HG02798 (cell line): ENCODE measurements around the gene CDT1.

Experiments used
- ATAC-seq: cut with Tn5 transposase; IDR thresholded peaks from one replicate; pipeline ENCODE4 v1.9.1; 2021; ENCODE audit warnings: mild to moderate bottlenecking; ENCODE audit not compliant: unreplicated experiment, poor library complexity

CDT1 gene

DNA sequence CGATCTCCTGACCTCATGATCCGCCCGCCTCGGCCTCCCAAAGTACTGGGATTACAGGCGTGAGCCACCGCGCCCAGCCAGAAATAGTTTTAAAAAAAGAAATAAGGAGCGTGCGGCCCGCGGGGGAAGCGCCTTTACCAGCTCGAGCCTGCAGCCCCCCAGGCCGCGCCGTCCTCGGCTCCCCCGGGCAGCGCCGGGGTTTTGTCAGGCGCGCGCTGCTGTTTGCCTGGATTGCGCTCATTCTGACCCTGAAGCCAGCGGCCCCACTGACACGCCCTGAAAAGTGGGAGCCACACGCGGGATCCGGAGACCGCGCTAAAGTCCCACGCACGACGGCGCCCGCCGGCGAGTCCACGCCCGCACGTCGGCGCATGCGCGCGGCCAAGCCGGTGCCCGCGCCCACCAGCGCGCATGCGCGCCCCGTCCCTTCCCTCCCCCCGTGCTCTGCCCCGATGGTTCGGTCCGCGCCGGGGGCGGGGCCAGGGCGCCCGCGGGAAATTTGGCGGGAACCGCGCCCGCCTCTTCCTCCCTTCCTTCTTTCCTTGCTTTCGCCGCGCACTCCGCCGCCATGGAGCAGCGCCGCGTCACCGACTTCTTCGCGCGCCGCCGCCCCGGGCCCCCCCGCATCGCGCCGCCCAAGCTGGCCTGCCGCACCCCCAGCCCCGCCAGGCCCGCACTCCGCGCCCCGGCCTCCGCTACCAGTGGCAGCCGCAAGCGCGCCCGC is at the start of gene CDT1:
TSS of gene CDT1 (plus strand) at position 526 of the 724 bp plus-strand sequence. CDS start at position 569, 43 bp downstream.
- ATAC-seq, result peak; percentile 77

GRCh38 chr16:88754109-88754911 is 49.3 kb upstream of the CDT1 start:
- ATAC-seq, result no peak

GRCh38 chr16:88754912-88755744 is 48.5 kb upstream of the CDT1 start:
- ATAC-seq, result no peak

DNA sequence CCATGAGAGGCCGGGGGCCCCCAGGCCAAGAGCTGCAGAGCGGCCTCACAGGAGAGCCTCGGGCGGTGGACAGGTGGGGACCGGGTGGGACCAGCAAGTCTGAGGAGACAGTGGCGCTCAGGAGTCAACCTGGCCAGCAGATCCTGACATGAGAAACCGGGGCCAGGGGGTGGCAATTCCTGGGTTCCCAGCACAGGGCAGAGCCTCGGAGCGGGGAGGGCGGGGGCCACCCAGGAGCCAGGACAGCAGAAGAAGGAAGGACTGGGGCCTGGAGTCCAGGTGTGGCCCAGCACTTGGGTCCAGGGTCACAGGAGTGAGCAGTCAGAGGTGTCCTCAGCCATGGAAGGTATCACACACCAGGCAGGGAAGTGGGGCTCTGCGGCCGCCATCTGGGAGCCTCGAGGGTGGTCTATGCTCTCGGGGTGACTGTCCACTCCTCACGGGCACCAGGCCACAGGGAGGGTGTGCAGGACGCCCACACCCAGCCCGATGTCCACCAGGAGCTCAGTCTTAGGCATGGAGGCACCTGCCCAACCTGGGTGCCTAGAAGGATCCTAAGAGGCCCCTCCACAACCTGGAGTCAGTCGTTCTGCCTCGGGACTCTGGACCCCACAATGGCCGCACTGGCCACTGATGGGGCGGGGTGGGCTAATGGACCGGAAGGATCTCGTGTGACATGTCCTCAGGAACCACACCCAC is 47.7 kb upstream of the CDT1 start:
- ATAC-seq, result no peak

- no peak for ATAC-seq
Observed at GRCh38 chr16:88758227-88758943, 45.2 kb upstream of the CDT1 start.

DNA sequence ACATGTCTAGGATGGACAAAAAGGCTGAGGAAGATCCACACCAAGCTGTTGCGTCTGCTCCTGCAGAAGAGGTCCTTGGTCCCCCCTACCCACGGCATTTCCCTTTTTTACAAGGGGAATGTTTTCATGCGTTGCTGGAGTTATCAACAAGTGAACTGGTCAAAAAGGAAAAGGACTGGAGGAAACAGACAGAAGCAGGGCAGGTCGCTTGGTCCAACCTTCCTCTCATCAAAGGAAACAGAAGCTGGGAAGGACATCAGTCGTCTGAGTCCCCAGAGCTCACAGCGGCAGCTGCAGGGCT is 44.7 kb upstream of the CDT1 start:
- no peak for ATAC-seq

- ATAC-seq, result no peak
Observed at GRCh38 chr16:88759245-88759975, 44.2 kb upstream of the CDT1 start.

DNA sequence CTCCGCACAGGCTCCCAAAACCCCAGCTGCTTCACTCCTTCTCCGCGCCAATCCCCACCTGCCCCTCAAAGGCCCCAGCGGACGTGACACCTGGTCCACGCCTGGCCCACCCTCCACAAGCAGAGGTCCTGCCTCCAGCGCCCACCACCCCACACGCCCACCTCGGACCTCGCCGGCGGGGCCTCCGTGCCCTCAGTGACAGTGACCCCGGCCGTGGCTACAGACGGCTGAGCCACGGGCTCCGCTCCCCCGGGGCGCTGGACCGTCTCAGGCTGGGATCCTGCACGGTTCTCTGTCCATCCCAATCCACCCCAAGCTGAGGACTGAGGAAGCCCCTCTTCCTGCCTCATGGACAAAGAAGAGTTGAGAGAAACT is 43.6 kb upstream of the CDT1 start:
- no peak for ATAC-seq

GRCh38 chr16:88760424-88761142 is 43.0 kb upstream of the CDT1 start:
- no peak for ATAC-seq

GRCh38 chr16:88761143-88761534 is 42.5 kb upstream of the CDT1 start:
- no peak for ATAC-seq

- ATAC-seq, result no peak
Observed at GRCh38 chr16:88761830-88762229, 41.8 kb upstream of the CDT1 start.

DNA sequence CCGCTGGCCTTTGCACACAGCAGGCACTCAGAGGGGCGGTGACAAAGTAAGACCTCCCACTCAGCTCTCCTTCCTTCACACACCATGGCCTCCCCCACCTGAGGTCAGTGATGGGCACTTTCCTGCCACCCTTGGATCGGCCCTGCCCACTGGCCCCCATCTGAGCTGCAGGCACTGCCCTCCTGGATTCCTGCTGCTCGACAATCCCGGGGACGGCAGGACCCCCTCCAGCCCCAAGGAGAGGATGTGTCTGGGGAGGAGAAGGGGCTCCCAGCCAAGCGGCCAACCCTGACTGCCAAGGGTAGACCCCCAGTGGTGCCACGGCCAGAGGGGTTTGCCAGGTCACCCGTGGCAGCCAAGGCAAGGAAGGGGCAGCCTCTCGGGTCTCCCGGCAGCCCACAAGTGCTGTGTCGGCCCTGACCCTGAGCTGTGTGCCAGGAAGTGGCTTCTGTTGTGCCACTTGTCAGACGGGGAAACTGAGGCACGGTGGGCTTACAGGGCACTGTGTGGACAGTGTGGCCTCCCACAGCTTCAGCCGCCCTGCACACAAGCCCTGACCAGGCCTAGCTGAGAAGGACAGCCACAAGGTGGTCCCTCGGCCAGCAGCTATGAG is 41.2 kb upstream of the CDT1 start:
- ATAC-seq, result no peak

- no peak for ATAC-seq
Observed at GRCh38 chr16:88762941-88763340, 40.6 kb upstream of the CDT1 start.

- ATAC-seq, result no peak
Observed at GRCh38 chr16:88763502-88764053, 40.0 kb upstream of the CDT1 start.

GRCh38 chr16:88764080-88764479 is 39.5 kb upstream of the CDT1 start:
- no peak for ATAC-seq

DNA sequence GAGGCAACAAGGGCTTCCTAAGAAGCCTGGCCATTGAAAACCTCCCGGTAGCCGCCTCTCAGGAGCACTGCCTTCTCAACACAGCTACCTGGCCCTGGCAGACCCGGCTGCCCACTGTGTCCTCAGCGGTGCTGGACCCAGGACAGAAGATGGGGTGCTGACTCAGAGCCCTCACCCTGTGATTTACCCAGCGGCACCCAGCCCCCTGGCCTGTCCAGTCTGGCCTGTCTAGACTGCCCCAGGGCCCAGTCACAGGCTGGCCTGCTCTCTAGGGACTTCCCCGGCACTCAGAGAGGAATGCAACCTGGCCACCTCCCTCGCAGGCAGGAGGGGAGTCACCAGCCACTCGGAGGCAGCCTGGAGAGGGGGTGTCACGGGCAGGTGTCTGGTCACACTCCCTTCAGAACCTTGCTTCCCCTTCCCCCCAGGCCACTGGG is 38.7 kb upstream of the CDT1 start:
- ATAC-seq, result no peak

- no peak for ATAC-seq
Observed at GRCh38 chr16:88766975-88767374, 36.6 kb upstream of the CDT1 start.

DNA sequence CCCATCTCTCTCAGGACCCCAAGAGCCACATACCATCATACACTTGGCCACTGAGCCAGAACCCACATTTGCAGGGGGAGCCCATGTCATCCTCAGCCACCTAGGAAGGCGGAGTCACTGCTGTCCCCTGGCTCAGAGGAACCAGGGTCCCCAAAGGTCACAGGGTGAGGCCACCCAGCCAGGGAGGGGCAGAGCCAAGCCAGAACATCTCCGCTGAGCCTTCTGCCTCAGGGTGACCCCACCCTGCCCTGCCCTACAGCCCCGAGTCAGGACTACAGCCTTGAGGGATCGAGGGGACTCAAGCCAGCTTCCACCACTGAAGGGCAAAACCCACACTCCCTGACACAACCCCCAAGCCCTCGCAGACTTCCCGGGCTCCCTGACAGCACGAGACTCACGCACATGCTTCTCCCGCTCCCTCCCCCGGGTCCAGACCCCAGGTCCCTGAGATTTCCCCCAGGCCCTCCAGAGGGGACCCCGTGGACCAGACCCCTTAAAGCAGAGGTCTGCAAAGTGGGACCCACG is 36.0 kb upstream of the CDT1 start:
- no peak for ATAC-seq
